GM12878 (cell line): Measurements from ENCODE around the gene COL1A2. TPM values are rescaled to one million over a fixed set of nuclear protein-coding genes. Genes with fewer than 3 reads are reported as not detected.

Experiments used
- ATAC-seq: fragments of 200-7000 bp; cut with Tn5 transposase; 3 replicates; pipeline ENCODE4 v1.9.1; 2020; ENCODE audit warnings: mild to moderate bottlenecking, moderate library complexity
- BruUV-seq: library from RNA; stranded (reverse); fragments of 400-500 nt; replicated peaks from 2 replicates; lab custom pipeline; 2021; lab: Mats Ljungman, UMichigan
- CTCF ChIA-PET: fragments of 300-600 bp; sonication (Branson Sonifier 250); formaldehyde crosslinking; extraction: SDS; loops from one replicate; lab custom pipeline; 2021; ENCODE audit warnings: inconsistent platforms; lab: Yijun Ruan, JAX
- POLR2A ChIA-PET: fragments of 350-600 bp; formaldehyde crosslinking; extraction: SDS; loops from one replicate; lab custom pipeline; 2021; ENCODE audit warnings: inconsistent platforms; lab: Charles Lee
- RAD21 ChIA-PET: fragments of 300-600 bp; sonication (Branson Sonifier 250); formaldehyde crosslinking; loops from one replicate; lab custom pipeline; 2023; ENCODE audit warnings: antibody characterized with exemption; ENCODE audit not compliant: unreplicated experiment; lab: Charles Lee
- SMC1A ChIA-PET: fragments of 300-600 bp; sonication (Branson Sonifier 250); formaldehyde crosslinking; loops from one replicate; lab custom pipeline; 2023; ENCODE audit not compliant: unreplicated experiment, uncharacterized antibody; lab: Charles Lee
- DNase-seq: peaks from one replicate; pipeline ENCODE4 v3.0.0-alpha.2; 2011; ENCODE audit warnings: low read depth, low spot score
- FAIRE-seq: peaks from 3 replicates; lab custom pipeline; 2011; peaks lifted over from hg19 to GRCh38; lab: Jason Lieb, UNC
- H2AFZ ChIP-seq: 2 replicates; pipeline ENCODE4 v1.6.0; 2011; ENCODE audit warnings: low read depth, low read length, control low read depth; ENCODE audit not compliant: control insufficient read depth
- H3K27ac ChIP-seq: 2 replicates; pipeline ENCODE4 v1.5.1; 2011; ENCODE audit warnings: control low read depth; ENCODE audit not compliant: control insufficient read depth, insufficient read depth
- H3K27me3 ChIP-seq, 2 experiments: replicated peaks in 1 of 2; 2 replicates each; pipeline versions ENCODE4 v1.6.0 to v1.6.1; 2011; ENCODE audit warnings: low read length in 1 of 2; ENCODE audit not compliant: control insufficient read depth in 2 of 2, insufficient read depth in 2 of 2
- H3K36me3 ChIP-seq, 2 experiments: 2 replicates each; pipeline ENCODE4 v1.5.1; 2011; ENCODE audit warnings: low read length in 1 of 2; ENCODE audit not compliant: control insufficient read depth in 2 of 2, insufficient read depth in 2 of 2
- H3K4me1 ChIP-seq: 2 replicates; pipeline ENCODE4 v1.6.1; 2011; ENCODE audit warnings: mild to moderate bottlenecking, low read length, moderate library complexity, mixed read lengths; ENCODE audit not compliant: control insufficient read depth, insufficient read depth
- H3K4me2 ChIP-seq: 2 replicates; pipeline ENCODE4 v1.6.0; 2011; ENCODE audit warnings: control low read depth; ENCODE audit not compliant: control insufficient read depth, insufficient read depth
- H3K4me3 ChIP-seq: fragments of 200-600 bp; sonication (generic); 2 replicates; pipeline ENCODE4 v1.5.1; 2016
- H3K79me2 ChIP-seq: 2 replicates; pipeline ENCODE4 v1.6.0; 2011; ENCODE audit warnings: low read length; ENCODE audit not compliant: control insufficient read depth, insufficient read depth
- H3K9ac ChIP-seq: 2 replicates; pipeline ENCODE4 v1.8.0; 2011; ENCODE audit warnings: low read length, control low read depth, mixed read lengths; ENCODE audit not compliant: control insufficient read depth, insufficient read depth
- H3K9me3 ChIP-seq: replicated peaks from 3 replicates; pipeline ENCODE4 v1.5.1; 2011; ENCODE audit warnings: mild to moderate bottlenecking, low read length; ENCODE audit not compliant: control insufficient read depth, insufficient read depth
- H4K20me1 ChIP-seq: 2 replicates; pipeline ENCODE4 v1.6.0; 2011; ENCODE audit not compliant: control insufficient read depth, insufficient read depth
- BCL3 ChIP-seq: IDR thresholded peaks from 2 replicates; pipeline ENCODE4 v1.6.1; 2011; ENCODE audit warnings: borderline replicate concordance, low read depth, mild to moderate bottlenecking, moderate library complexity, low read length; ENCODE audit not compliant: insufficient read depth, poor library complexity, severe bottlenecking
- EP300 ChIP-seq, 2 experiments: fragments of 150-350 bp in 1 of 2; IDR thresholded peaks; 2 replicates each; pipeline ENCODE4 v1.6.1; 2011 to 2012; ENCODE audit warnings: low read depth in 2 of 2, low read length in 2 of 2, borderline replicate concordance in 1 of 2, improper control_type of control experiment in 1 of 2, inconsistent platforms in 1 of 2; ENCODE audit not compliant: control insufficient read depth in 1 of 2
- HCFC1 ChIP-seq: fragments of 150-350 bp; IDR thresholded peaks from 2 replicates; pipeline ENCODE4 v1.6.1; 2014; ENCODE audit warnings: low read length
- MAX ChIP-seq: IDR thresholded peaks from 2 replicates; pipeline ENCODE4 v1.6.1; 2012; ENCODE audit warnings: low read depth, low read length, improper control_type of control experiment
- MYC ChIP-seq: IDR thresholded peaks from 2 replicates; pipeline ENCODE4 v1.6.1; 2011; ENCODE audit warnings: mild to moderate bottlenecking, low read length, moderate library complexity, inconsistent platforms; ENCODE audit not compliant: insufficient read depth, insufficient replicate concordance, insufficient read length, severe bottlenecking
- NKRF ChIP-seq: fragments of 450-650 bp; conservative IDR thresholded peaks from 2 replicates; pipeline ENCODE4 v1.6.1; 2017; ENCODE audit warnings: mild to moderate bottlenecking, moderate library complexity
- POLR2AphosphoS2 ChIP-seq: IDR thresholded peaks from 2 replicates; pipeline ENCODE4 v1.6.1; 2011; ENCODE audit warnings: low read depth, mild to moderate bottlenecking, low read length, improper control_type of control experiment, moderate library complexity
- RB1 ChIP-seq: fragments of 450-650 bp; formaldehyde crosslinking; IDR thresholded peaks from 2 replicates; pipeline ENCODE4 v1.6.1; 2017; ENCODE audit warnings: mild to moderate bottlenecking, borderline replicate concordance
- SKIL ChIP-seq: fragments of 450-650 bp; IDR thresholded peaks from 2 replicates; pipeline ENCODE4 v1.6.1; 2017; ENCODE audit warnings: mild to moderate bottlenecking, low read depth, inconsistent platforms; ENCODE audit not compliant: poor library complexity, severe bottlenecking
- SMC3 ChIP-seq: IDR thresholded peaks from 2 replicates; pipeline ENCODE4 v1.6.1; 2011; ENCODE audit warnings: low read length, improper control_type of control experiment, borderline replicate concordance
- SREBF1 ChIP-seq: IDR thresholded peaks from 2 replicates; pipeline ENCODE4 v1.6.1; 2012; ENCODE audit warnings: mild to moderate bottlenecking, low read length
- SRF ChIP-seq, 2 experiments: IDR thresholded peaks; 2 replicates each; pipeline ENCODE4 v1.6.1; 2011; ENCODE audit warnings: low read depth in 2 of 2, low read length in 2 of 2, mild to moderate bottlenecking in 1 of 2, moderate library complexity in 1 of 2
- STAT1 ChIP-seq: fragments of 450-650 bp; conservative IDR thresholded peaks from 2 replicates; pipeline ENCODE4 v1.6.1; 2014; ENCODE audit warnings: antibody characterized with exemption, mild to moderate bottlenecking
- SUPT20H ChIP-seq: IDR thresholded peaks from 2 replicates; pipeline ENCODE4 v1.6.1; 2011; ENCODE audit warnings: low read depth, mild to moderate bottlenecking, low read length, moderate library complexity, borderline replicate concordance; ENCODE audit not compliant: control insufficient read depth
- SUZ12 ChIP-seq: fragments of 200-600 bp; sonication (generic); IDR thresholded peaks from one replicate; pipeline ENCODE4 v1.6.1; 2018; ENCODE audit warnings: antibody characterized with exemption, mild to moderate bottlenecking; ENCODE audit not compliant: unreplicated experiment
- TCF12 ChIP-seq: IDR thresholded peaks from 2 replicates; pipeline ENCODE4 v1.6.1; 2011; ENCODE audit warnings: low read depth, mild to moderate bottlenecking, low read length
- in situ Hi-C: fragments of 300-500 bp; cut with MboI; formaldehyde crosslinking; loops from 9 replicates; pipeline ENCODE4 v1.14.3; 2018; ENCODE audit warnings: mixed read lengths
- intact Hi-C: fragments of 100-400 bp; cut with micrococcal nuclease; formaldehyde crosslinking; loops from one replicate; pipeline ENCODE4 v1.14.2; 2022; ENCODE audit not compliant: unreplicated experiment
- polyA plus RNA-seq, 11 experiments: library from polyadenylated mRNA; depleted of rRNA in 4 of 11; unstranded in 6 of 11; stranded (reverse) in 5 of 11; fragments of >200 nt; fragmentation: Nextera tagmentation in 4 of 11; fragmentation: Illumina TruSeq in 1 of 11; extraction: Ambion mirVana in 4 of 11; extraction: Trizol in 1 of 11; gene quantifications; 1 replicate in 1 of 11; 2 replicates in 10 of 11; pipeline versions ENCODE4 v1.2.1 to v1.2.3, GENCODE V29; 2011 to 2016; ENCODE audit warnings: inconsistent platforms in 2 of 11, missing spikeins in 2 of 11, low read depth in 1 of 11
- total RNA-seq, 4 experiments: library from RNA; depleted of rRNA in 3 of 4; stranded (reverse); fragments of >200 nt in 3 of 4; fragmentation: Illumina TruSeq in 1 of 4; extraction: Trizol in 1 of 4; gene quantifications; 2 replicates each; pipeline versions ENCODE4 v1.2.1 to v1.2.3, GENCODE V29; 2013 to 2021

Gene COL1A2
- total and polyA plus RNA-seq, 10 of the 15 experiments (the other 5 are each of a cell fraction or from before 2014, with no cell fraction given) = 0.03 to 2.5 (median 0.76) TPM; not detected in 4

GRCh38 chr7:94411188-94411466 is 16.4 kb downstream of the COL1A2 start:
- ATAC-seq (no peak), FAIRE-seq (no peak), DNase-seq (no peak)
- ChIA-PET CTCF (interaction anchor here (1.5 kb wide), 1 partner anchor 16 kb away, joined by 3 read pairs; no protein-coding TSS in a partner anchor), RAD21 (no interaction called here), POLR2A (no interaction called here), SMC1A (interaction anchor here (1.0 kb wide), 1 partner anchor 10 kb away, joined by 3 read pairs; no protein-coding TSS in a partner anchor)
- Histone ChIP-seq H3K9ac (no peak overlapping the region), H3K79me2 (no peaks in the 10 kb centered on the region), H3K27me3 (no peaks in the 10 kb centered on the region; a peak in 1 of 4 replicates), H2AFZ (no peak overlapping the region), H3K9me3 (no peaks in the 10 kb centered on the region), H3K4me3 (no peak overlapping the region), H3K36me3 (no peaks in the 10 kb centered on the region), H3K4me1 (no peaks in the 10 kb centered on the region), H4K20me1 (no peaks in the 10 kb centered on the region), H3K27ac (no peak overlapping the region), H3K4me2 (no peak overlapping the region)
- BruUV-seq = no TSS peak
- in situ Hi-C loops = no loop called here
- TF ChIP-seq SRF (IDR thresholded peaks at IDR 0.05; ENCODE audit: low read depth in 2 of 2, low read length in 2 of 2) = no peak
- no peak for TF ChIP-seq NKRF
- TF ChIP-seq EP300 (IDR thresholded peaks at IDR 0.05; ENCODE audit: borderline replicate concordance in 1 of 2, control insufficient read depth in 1 of 2, low read depth in 2 of 2, low read length in 2 of 2) = no peak
- no peak for TF ChIP-seq HCFC1
- no peak for TF ChIP-seq SUZ12
- TF ChIP-seq SREBF1 = no peak
- TF ChIP-seq RB1 = no peak
- TF ChIP-seq MAX = no peak
- no peak for TF ChIP-seq SUPT20H
- no peak for TF ChIP-seq BCL3
- no peak for TF ChIP-seq SKIL
- TF ChIP-seq STAT1 = no peak
- TF ChIP-seq MYC = no peak
- TF ChIP-seq SMC3 = no peak
- TF ChIP-seq POLR2AphosphoS2 = no peak
- no peak for TF ChIP-seq TCF12
- intact Hi-C loops = no loop called here
